Right kidney (tissue), 1 donor: Measurements from ENCODE around the gene FDCSP.
"Not testable (repeated sequence)": the region's sequence is repeated elsewhere in the genome, so short reads cannot be mapped to it uniquely, and the experiment has no call there.

Experiments
- DNase-seq: peaks from one replicate; pipeline ENCODE4 v3.0.0-alpha.2; 2016

FDCSP gene

DNA sequence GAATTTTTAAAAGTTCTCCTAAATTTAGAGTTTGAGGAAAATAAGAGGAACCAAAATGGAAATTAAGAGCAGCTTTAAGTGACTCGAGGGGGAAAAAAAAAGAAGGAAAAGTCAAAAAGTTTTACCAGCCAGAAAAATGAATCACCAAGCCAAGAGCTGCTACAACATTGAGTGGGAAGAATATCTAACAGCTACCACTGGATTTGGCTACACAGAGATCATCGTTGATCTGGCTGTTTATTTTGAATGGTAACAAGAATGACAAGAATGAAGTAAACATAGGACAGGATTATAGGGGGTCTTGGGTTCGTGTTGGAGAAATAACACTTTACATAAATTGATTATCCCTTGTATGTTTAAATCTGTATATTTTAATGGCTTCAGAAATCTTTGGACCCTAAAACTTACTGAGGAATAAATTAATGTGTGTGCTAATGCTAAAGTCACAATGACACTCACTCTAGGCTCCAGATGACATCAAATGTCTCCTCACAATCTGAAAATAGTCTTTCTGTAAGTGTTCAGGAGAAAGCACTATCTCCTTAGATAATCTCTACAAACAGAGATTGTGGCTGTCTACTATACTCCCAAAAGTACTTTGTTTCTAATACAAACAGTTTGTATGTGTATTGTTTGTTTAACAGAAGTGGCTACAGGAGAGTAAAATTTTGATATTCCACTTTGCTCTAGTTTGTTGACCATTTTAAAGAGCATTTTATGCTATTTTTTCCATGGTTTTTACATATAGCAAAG is 13.4 kb downstream of the FDCSP start:
- no peak for DNase-seq

DNA sequence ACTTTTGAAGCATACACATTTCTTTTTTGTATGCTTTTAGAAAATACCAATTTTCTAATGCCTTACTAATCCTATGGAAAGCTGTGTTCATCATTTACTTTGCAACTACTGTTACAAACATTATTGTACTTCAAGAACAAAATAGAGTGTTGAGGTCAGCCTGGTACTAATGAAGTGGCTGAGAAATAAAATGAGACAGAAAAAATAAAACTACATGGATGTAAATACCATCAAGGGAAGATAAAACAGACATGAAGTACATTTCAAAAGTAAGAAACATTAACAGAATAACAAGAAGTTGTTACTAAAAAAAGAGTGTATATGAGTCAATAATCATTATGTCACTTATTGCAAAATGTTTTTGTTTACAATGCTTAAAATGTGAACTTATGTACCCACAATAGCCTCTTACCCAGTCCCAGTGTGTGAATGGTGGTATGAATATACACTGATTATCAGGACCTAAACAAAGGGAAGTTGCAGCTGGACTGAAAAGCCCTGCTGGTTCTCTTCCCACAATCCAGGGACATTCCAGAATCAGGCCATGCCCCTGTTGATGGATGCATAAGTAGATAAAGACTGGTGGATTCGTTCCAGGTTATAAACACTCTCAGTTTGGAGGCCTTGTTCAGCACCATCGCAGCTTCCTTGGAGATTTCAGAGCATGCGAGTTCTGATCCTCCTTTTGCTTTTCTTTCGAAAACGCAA is 14.1 kb downstream of the FDCSP start:
- DNase-seq = no peak

DNA sequence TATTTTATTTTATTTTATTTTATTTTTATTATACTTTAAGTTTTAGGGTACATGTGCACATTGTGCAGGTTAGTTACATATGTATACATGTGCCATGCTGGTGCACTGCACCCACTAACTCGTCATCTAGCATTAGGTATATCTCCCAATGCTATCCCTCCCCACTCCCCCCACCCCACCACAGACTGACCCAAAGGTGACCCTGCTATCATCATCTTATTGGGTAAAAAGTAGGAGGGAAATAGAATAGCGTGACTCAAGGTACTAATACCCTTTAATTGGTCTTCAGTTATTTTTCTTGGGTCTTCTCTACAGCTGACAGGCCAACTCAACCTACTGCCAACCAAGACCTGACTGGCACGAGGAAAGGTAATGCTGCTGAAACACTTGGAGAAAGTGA is 16.4 kb downstream of the FDCSP start, which contains the start of gene CSN3:
Gene CSN3 (plus strand): TSS at position 301 of the 400 bp plus-strand sequence. CDS start 2,223 bp downstream, outside the sequence.
- not testable (repeated sequence) for DNase-seq

DNA sequence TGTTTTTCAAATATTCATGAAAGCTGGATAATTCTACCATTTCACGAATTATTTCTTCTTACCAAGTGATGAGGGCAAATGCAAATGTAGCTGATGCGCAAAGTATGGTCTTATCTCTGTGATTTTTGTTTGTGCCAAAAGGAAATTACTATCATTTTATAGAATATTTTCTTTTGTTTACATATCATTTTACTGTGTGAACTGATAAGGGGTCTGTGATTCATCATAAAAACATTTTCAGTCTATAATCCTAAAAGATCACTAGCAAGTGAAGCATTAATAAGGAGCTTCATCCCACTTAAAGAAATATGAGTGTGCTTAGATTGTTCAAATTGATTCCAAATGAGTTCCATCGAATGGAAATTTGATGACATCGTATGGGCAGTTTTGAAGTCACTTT is 17.2 kb downstream of the FDCSP start:
- DNase-seq = no peak

DNA sequence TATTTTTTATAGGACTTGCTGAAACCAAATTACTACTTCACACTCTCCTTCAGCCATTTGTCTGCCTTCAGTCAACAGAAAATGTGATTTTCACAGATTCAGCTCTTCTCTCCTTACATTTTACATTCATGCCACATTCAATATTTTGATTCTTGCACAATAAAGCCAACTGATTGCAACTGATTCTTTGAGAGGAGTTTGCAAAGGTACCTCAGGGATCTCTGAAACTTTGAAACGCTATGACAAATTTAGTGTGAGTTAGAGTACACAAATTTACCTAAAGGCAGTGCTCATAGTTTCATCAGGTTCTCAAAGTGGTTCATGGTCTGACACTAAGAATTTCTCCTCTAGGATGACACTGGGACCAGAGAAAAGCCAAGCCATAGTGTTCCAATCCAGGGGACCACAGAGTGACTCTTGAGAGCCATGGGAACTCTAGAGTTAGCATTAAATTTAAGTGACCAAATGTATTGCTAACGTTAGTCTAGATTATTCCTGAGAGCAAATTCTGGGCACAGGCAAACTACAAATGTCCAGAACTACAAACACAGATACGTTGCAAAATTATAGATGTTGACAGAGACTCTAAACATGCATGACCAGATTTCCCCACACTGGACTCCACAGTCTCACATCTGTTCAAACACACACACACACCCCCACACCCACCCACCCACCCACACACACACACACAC is 25.5 kb downstream of the FDCSP start:
- no peak for DNase-seq

DNA sequence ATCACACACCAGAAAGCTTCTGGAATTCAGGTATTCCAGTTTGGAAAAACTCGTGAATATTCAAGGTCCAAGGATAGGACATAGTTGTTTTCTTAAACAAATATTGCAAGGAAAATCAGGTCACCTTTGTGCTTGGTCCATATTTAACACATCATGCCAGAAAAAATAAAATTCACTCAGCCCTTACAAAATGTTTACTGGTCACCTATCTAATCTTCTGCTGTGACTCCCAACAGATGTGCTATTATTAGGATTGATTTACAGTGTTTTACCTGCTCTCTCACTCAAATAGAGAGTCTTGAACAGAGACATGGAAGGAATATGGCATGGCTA is 26.0 kb downstream of the FDCSP start:
- no peak for DNase-seq

DNA sequence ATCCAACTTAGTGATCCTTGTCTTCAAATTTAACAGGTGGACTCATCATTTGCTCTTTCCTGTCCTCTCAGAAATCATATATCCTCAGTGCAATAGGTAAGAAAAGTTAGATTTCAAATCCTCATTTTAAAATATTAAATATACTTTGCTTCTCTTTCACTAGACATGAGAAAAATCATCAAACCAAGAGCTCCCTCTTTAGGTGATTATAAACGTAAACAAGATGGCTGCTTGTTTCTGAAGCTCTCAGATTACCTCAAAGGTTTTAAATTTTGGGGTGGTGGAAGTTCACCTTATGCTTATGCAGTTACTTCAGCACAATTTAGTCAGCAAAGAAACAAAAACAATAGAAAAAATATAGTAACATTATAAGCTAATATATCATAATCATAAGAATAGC is 43.8 kb downstream of the FDCSP start:
- DNase-seq = no peak

DNA sequence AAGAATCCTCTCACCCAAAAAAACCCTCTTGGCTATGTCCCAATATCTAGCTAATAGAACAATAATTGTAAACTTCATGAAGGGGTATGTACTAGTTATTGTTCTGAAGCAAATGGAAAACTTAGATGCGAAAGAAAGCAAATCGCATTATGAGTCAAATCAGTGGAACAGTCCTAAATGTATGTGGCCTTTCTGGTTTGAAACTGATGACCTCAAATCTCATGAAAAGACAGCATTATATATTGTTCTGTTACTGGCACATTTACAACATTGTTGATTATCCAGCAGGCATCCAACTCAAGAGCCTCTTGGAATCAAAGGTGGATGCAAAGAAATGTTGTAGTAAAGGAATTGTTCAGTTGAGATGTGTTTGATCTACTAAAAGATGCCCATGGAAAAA is 51.2 kb downstream of the FDCSP start:
- no peak for DNase-seq

DNA sequence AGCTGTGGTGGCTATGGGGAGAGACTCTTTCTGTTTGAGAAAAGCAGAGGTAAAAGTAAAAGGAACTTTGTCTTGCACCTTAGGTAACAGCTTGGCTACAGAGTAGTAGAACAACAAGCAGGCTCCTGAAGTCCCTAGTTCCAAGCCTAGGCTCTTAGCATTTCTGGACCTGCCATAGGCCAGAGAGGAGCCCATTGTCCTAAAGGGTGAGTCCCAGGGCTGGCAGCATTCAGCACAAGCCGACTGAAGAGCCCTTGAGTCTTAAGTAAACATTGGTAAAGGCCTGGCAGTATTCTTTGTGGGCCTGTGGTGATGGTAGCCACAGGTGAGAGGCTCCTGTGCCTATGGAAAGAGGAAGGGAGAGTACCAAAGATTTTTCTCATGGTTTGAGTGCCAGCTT is 54.6 kb downstream of the FDCSP start:
- DNase-seq = no peak
